Skeletal muscle satellite cell (primary cell): Measurements from ENCODE around the gene NCKIPSD. TPM values are rescaled to one million over a fixed set of nuclear protein-coding genes. Genes with fewer than 3 reads are reported as not detected.
"Not testable (repeated sequence)": the region's sequence is repeated elsewhere in the genome, so short reads cannot be mapped to it uniquely, and the experiment has no call there.

Source experiments
- H3K27me3 ChIP-seq: 2 replicates; pipeline ENCODE4 v1.7.0; 2013; ENCODE audit warnings: low read length; ENCODE audit not compliant: control insufficient read depth, insufficient read depth
- H3K36me3 ChIP-seq: 2 replicates; pipeline ENCODE4 v1.7.0; 2013; ENCODE audit warnings: mild to moderate bottlenecking, control low read depth, low read length; ENCODE audit not compliant: insufficient read depth
- H3K4me1 ChIP-seq: 2 replicates; pipeline ENCODE4 v1.7.0; 2013; ENCODE audit warnings: low read length; ENCODE audit not compliant: control insufficient read depth, insufficient read depth
- H3K4me2 ChIP-seq: 2 replicates; pipeline ENCODE4 v1.7.0; 2013; ENCODE audit warnings: mild to moderate bottlenecking, low read length
- H3K4me3 ChIP-seq: 2 replicates; pipeline ENCODE4 v1.7.0; 2013; ENCODE audit warnings: low read length
- H3K9ac ChIP-seq: 2 replicates; pipeline ENCODE4 v1.7.0; 2013; ENCODE audit warnings: mild to moderate bottlenecking, low read depth, low read length, moderate library complexity
- H3K9me3 ChIP-seq: replicated peaks from 2 replicates; pipeline ENCODE4 v1.7.0; 2013; ENCODE audit warnings: mild to moderate bottlenecking, control low read depth, low read length
- total RNA-seq: library from RNA; depleted of rRNA; stranded (reverse); fragments of >200 nt; gene quantifications from 2 replicates; pipeline ENCODE4 v1.2.3, GENCODE V29; 2012; rRNA removed

NCKIPSD gene
- 19.8 and 21.8 TPM in 2 replicates for total RNA-seq

- Histone ChIP-seq H3K4me3 (peak within 1 kb of the TSS; percentile 98), H3K27me3 (no peaks in the 10 kb centered on the region), H3K36me3 (peaks cover 43% of the 10 kb centered on the region), H3K4me1 (peaks cover 28% of the 10 kb centered on the region), H3K9ac (peak within 1 kb of the TSS; percentile 84), H3K4me2 (peak within 1 kb of the TSS; percentile 95), H3K9me3 (no peaks in the 10 kb centered on the region)
These were observed at the start of gene NCKIPSD for GRCh38 chr3:48685603-48686511. NCKIPSD (minus strand) TSS chr3:48685915; CDS start chr3:48685807, 108 bp downstream.

- not testable (repeated sequence) for H3K9me3 ChIP-seq, H3K4me2 ChIP-seq, H3K36me3 ChIP-seq, H3K27me3 ChIP-seq, H3K4me3 ChIP-seq, H3K9ac ChIP-seq, H3K4me1 ChIP-seq
These were observed 49.5 kb upstream of the NCKIPSD start for GRCh38 chr3:48735075-48735767.

- H3K4me3 ChIP-seq, H3K4me1 ChIP-seq, H3K27me3 ChIP-seq, H3K9ac ChIP-seq, H3K36me3 ChIP-seq, H3K9me3 ChIP-seq, H3K4me2 ChIP-seq: not testable (repeated sequence)
These were observed 48.8 kb upstream of the NCKIPSD start for GRCh38 chr3:48734541-48734940.

- not testable (repeated sequence) for H3K4me2 ChIP-seq, H3K9ac ChIP-seq, H3K27me3 ChIP-seq, H3K9me3 ChIP-seq, H3K4me1 ChIP-seq, H3K4me3 ChIP-seq, H3K36me3 ChIP-seq
These were observed 48.2 kb upstream of the NCKIPSD start for GRCh38 chr3:48733752-48734518.

GRCh38 chr3:48727511-48727910 is 41.8 kb upstream of the NCKIPSD start:
- Histone ChIP-seq H3K4me3 (no peak overlapping the region), H3K9ac (no peak overlapping the region), H3K9me3 (no peaks in the 10 kb centered on the region), H3K36me3 (no peaks in the 10 kb centered on the region), H3K4me2 (no peak overlapping the region), H3K4me1 (no peaks in the 10 kb centered on the region), H3K27me3 (no peaks in the 10 kb centered on the region)

GRCh38 chr3:48725185-48725855 is 39.6 kb upstream of the NCKIPSD start:
- H3K9me3 ChIP-seq, H3K36me3 ChIP-seq, H3K4me3 ChIP-seq, H3K9ac ChIP-seq, H3K27me3 ChIP-seq, H3K4me1 ChIP-seq, H3K4me2 ChIP-seq: not testable (repeated sequence)

- no peak overlapping the region for H3K4me3 ChIP-seq
- H3K9me3 ChIP-seq = no peaks in the 10 kb centered on the region
- H3K36me3 ChIP-seq = no peaks in the 10 kb centered on the region
- H3K27me3 ChIP-seq = no peaks in the 10 kb centered on the region
- no peak overlapping the region for H3K9ac ChIP-seq
- no peak overlapping the region for H3K4me2 ChIP-seq
- H3K4me1 ChIP-seq = no peaks in the 10 kb centered on the region
These were observed 38.0 kb upstream of the NCKIPSD start for GRCh38 chr3:48723725-48724124.

GRCh38 chr3:48723293-48723692 is 37.6 kb upstream of the NCKIPSD start:
- H3K27me3 ChIP-seq, H3K9ac ChIP-seq, H3K36me3 ChIP-seq, H3K4me2 ChIP-seq, H3K4me3 ChIP-seq, H3K9me3 ChIP-seq, H3K4me1 ChIP-seq: not testable (repeated sequence)

- peaks cover 15% of the 10 kb centered on the region for H3K4me1 ChIP-seq
- H3K9me3 ChIP-seq = no peaks in the 10 kb centered on the region
- no peaks in the 10 kb centered on the region for H3K27me3 ChIP-seq
- H3K9ac ChIP-seq = peak within 1 kb of the TSS; percentile 98
- peaks cover 8% of the 10 kb centered on the region for H3K36me3 ChIP-seq
- H3K4me2 ChIP-seq = peak within 1 kb of the TSS; percentile 74
- peak within 1 kb of the TSS; percentile 86 for H3K4me3 ChIP-seq
These were observed 31.4 kb upstream of the NCKIPSD start, which contains the start of gene IP6K2 for GRCh38 chr3:48716982-48717746. IP6K2 (minus strand) TSS chr3:48717221; CDS start chr3:48695291, 21,930 bp downstream.

GRCh38 chr3:48716508-48716981 is 30.8 kb upstream of the NCKIPSD start:
- H3K4me3 ChIP-seq = peak overlapping the region; percentile 86
- H3K4me2 ChIP-seq = peak overlapping the region; percentile 72
- peak overlapping the region; percentile 98 for H3K9ac ChIP-seq
- H3K9me3 ChIP-seq = no peaks in the 10 kb centered on the region
- no peaks in the 10 kb centered on the region for H3K27me3 ChIP-seq
- peaks cover 13% of the 10 kb centered on the region for H3K36me3 ChIP-seq
- H3K4me1 ChIP-seq = peaks cover 15% of the 10 kb centered on the region
